ENCODE measurements around the gene DDR1. TPM values are rescaled to one million over a fixed set of nuclear protein-coding genes. Genes with fewer than 3 reads are reported as not detected.
A peak's percentile ranks its signal among the peaks of the same experiment; 100 is the strongest.

DDR1 gene
- 2.5 TPM for total RNA-seq

GRCh38 chr6:30883685-30884520 is at the start of gene DDR1:
Gene DDR1, plus strand, starts transcription at chr6:30884519. Its CDS starts 4,211 bp downstream, at chr6:30888730.
- H3K27me3 ChIP-seq (ENCODE audit: insufficient read depth, low read length), result peaks cover 12% of the 10 kb centered on the region
- peaks cover 28% of the 10 kb centered on the region for H3K4me1 ChIP-seq (ENCODE audit: insufficient read depth, low read length)
- H3K4me3 ChIP-seq (ENCODE audit: low read length), result peak within 1 kb of the TSS; percentile 26
- H3K9me3 ChIP-seq (ENCODE audit: low read depth, low read length), result no peaks in the 10 kb centered on the region

DNA sequence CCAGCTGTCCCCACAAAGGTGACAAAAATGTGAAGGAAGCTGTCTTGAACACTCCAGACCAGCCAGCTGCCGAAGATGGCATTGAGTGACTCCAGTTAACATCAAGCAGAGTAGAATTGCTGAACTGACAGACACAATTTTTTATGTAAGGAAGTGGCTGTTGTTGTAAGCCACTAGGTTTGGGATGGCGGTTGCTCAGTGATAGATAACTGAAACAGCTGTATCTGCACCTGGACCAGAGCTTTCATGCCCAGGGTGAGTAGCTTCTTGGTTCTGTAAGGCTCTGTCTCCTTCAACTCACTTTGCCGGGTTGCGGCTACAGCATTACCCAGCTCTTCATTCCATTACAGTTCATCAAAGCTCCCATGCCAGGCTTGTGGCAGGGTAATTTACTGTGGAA is 49.7 kb upstream of the DDR1 start:
- Histone ChIP-seq H3K27me3 (ENCODE audit: insufficient read depth, low read length) (no peaks in the 10 kb centered on the region), H3K4me3 (ENCODE audit: low read length) (no peak overlapping the region), H3K9me3 (ENCODE audit: low read depth, low read length) (no peaks in the 10 kb centered on the region), H3K4me1 (ENCODE audit: insufficient read depth, low read length) (peaks cover 33% of the 10 kb centered on the region)

DNA sequence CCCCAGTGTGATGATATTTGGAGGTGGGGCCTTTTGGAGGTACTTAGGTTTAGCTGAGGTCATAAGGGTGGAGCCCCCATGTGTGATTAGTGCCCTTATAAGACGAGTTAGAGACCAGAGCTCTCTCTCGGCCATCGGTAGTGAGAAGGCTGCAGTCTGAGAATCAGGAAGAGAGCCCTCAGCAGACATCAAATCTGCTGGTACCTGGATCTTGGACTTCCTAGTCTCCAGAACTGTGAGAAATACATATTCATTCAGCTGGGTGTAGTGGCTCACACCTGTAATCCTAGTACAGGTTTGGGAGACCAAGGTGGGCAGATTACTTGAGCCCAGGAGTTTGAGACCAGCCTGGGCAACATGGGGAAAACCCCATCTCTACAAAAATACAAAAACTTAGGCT is 48.7 kb upstream of the DDR1 start:
- no peaks in the 10 kb centered on the region for H3K27me3 ChIP-seq (ENCODE audit: insufficient read depth, low read length)
- H3K4me1 ChIP-seq (ENCODE audit: insufficient read depth, low read length), result peaks cover 24% of the 10 kb centered on the region
- no peak overlapping the region for H3K4me3 ChIP-seq (ENCODE audit: low read length)
- H3K9me3 ChIP-seq (ENCODE audit: low read depth, low read length), result no peaks in the 10 kb centered on the region

DNA sequence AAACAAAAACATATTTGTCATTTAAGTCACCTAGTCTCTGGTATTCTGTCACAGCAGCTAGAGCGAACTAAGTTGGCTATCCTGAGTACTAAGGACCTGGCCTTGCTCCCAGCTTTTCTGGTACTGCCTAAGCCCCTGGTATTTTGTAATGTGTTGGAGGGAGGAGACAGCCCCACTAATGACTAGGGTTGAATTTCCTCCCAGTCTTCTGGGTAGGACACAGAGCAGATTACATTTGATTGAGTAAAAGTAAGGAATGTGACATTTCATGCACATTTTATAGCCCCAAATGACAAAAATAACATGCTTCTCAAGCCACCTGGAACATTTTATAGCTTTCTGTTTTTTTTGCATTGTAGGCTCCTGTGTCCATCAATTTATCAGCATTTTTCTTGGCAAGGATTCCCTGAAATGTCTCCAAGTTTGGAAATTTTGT is 47.9 kb upstream of the DDR1 start:
- Histone ChIP-seq H3K4me3 (ENCODE audit: low read length) (no peak overlapping the region), H3K4me1 (ENCODE audit: insufficient read depth, low read length) (peaks cover 15% of the 10 kb centered on the region), H3K27me3 (ENCODE audit: insufficient read depth, low read length) (no peaks in the 10 kb centered on the region), H3K9me3 (ENCODE audit: low read depth, low read length) (no peaks in the 10 kb centered on the region)

DNA sequence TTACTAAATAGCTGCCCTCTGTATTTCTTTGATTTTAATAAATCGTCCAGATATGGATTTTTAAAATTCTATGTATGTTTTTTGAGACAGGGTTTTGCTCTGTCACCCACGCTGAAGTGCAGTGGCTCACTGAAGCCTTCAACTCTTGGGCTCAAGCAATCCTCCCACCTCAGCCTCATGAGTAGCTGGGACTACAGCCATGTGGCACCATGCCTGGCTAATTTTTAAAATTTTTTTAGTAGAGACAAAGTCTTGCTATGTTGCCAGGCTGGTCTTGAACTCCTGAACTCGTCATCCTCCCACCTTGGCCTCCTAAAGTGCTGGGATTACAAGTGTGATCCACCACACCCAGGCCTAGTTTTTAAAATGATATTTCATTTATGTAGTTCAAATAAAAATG is 47.4 kb upstream of the DDR1 start:
- peaks cover 13% of the 10 kb centered on the region for H3K4me1 ChIP-seq (ENCODE audit: insufficient read depth, low read length)
- H3K27me3 ChIP-seq (ENCODE audit: insufficient read depth, low read length), result no peaks in the 10 kb centered on the region
- H3K4me3 ChIP-seq (ENCODE audit: low read length), result no peak overlapping the region
- no peaks in the 10 kb centered on the region for H3K9me3 ChIP-seq (ENCODE audit: low read depth, low read length)

GRCh38 chr6:30837432-30837831 is 46.9 kb upstream of the DDR1 start:
- Histone ChIP-seq H3K9me3 (ENCODE audit: low read depth, low read length) (no peaks in the 10 kb centered on the region), H3K4me3 (ENCODE audit: low read length) (no peak overlapping the region), H3K4me1 (ENCODE audit: insufficient read depth, low read length) (peaks cover 13% of the 10 kb centered on the region), H3K27me3 (ENCODE audit: insufficient read depth, low read length) (no peaks in the 10 kb centered on the region)

DNA sequence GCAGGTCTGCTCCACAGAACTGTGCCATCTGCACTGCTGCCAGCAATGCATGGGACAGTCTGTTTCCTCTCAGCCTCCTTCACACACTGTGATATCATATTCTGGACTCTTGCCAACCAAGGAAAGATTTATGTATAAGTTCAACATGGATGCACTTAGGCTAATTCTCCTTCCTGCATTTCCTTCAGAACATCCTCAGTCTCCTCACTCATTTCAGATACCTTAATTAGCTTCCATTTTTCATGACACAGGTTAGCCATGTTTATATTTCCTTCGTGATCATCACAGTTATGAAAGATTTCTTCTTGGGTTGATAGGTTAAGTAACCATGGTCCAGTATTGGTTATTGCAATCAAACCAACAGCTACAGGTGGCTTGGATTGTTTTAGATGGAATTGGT is 46.4 kb upstream of the DDR1 start:
- Histone ChIP-seq H3K27me3 (ENCODE audit: insufficient read depth, low read length) (no peaks in the 10 kb centered on the region), H3K4me3 (ENCODE audit: low read length) (no peak overlapping the region), H3K9me3 (ENCODE audit: low read depth, low read length) (no peaks in the 10 kb centered on the region), H3K4me1 (ENCODE audit: insufficient read depth, low read length) (peaks cover 13% of the 10 kb centered on the region)

DNA sequence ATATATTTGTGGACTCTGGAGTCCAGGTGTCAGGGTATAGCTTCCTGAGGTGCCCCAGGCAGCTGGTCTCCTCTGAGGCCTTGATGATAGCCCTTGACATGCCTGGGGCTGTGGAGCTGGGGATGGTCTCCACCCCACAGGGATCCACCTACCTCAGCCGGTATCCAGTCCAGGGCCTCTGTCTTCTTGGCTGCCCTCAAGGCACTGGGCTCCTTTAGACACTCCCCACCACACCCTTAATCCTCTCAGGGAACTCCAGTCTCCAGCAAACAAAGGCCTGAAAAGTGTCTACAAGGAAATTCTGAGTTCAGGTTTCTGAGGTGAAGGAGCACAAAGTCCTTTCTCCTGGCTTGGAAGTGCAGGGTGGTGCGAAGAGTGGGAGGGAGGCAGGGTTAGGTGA is 44.6 kb upstream of the DDR1 start:
- Histone ChIP-seq H3K4me3 (ENCODE audit: low read length) (no peak overlapping the region), H3K27me3 (ENCODE audit: insufficient read depth, low read length) (no peaks in the 10 kb centered on the region), H3K4me1 (ENCODE audit: insufficient read depth, low read length) (peaks cover 7% of the 10 kb centered on the region), H3K9me3 (ENCODE audit: low read depth, low read length) (no peaks in the 10 kb centered on the region)

DNA sequence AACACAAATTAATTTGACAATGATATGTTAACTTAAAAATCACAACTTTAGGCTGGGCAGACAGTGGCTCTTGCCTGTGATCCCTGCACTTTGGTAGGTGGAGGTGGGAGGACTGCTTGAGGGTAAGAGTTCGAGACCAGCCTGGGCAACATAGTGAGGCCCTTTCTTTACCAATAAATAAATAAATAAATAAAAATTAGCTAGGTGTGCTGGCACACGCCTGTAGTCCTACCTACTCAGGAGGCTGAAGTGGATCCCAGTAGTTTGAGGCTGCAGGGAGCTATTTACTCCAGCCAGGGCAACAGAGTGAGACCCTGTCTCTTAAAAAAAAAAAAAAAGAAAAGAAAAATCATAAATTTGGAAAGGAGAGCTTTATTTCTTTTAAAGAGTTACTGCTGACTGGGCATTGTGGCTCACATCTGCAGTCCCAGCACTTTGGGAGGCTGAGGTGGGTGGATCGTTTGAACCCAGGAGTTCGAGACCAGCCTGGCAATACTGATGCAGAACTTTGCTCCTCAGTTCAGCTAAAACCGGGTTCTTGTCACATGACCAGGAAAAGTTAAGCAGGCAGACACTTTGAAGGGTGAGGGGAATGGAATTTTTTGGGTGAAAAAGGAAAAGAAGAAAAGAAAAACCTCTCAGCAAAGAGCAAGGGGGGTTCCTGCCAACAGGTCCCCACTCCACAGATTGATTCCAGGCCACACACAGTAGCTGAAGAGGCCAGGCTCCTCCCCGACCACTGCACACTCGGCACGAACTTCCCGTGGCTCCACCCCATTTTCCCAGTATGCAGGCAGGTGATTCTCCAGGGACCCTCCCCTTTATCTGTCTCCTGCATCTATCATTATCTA is 44.0 kb upstream of the DDR1 start:
- Histone ChIP-seq H3K27me3 (ENCODE audit: insufficient read depth, low read length) (no peaks in the 10 kb centered on the region), H3K9me3 (ENCODE audit: low read depth, low read length) (no peaks in the 10 kb centered on the region), H3K4me3 (ENCODE audit: low read length) (no peak overlapping the region), H3K4me1 (ENCODE audit: insufficient read depth, low read length) (peaks cover under 1% of the 10 kb centered on the region)

- H3K4me1 ChIP-seq (ENCODE audit: insufficient read depth, low read length), result no peaks in the 10 kb centered on the region
Observed at GRCh38 chr6:30840935-30841643, 43.2 kb upstream of the DDR1 start.

GRCh38 chr6:30841644-30842504 is 42.4 kb upstream of the DDR1 start:
- Histone ChIP-seq H3K27me3 (ENCODE audit: insufficient read depth, low read length) (no peaks in the 10 kb centered on the region), H3K9me3 (ENCODE audit: low read depth, low read length) (no peaks in the 10 kb centered on the region), H3K4me1 (ENCODE audit: insufficient read depth, low read length) (no peaks in the 10 kb centered on the region), H3K4me3 (ENCODE audit: low read length) (no peak overlapping the region)

More at GRCh38 chr6:30840935-30841643, 43.2 kb upstream of the DDR1 start:
- Histone ChIP-seq H3K27me3 (ENCODE audit: insufficient read depth, low read length) (no peaks in the 10 kb centered on the region), H3K9me3 (ENCODE audit: low read depth, low read length) (no peaks in the 10 kb centered on the region), H3K4me3 (ENCODE audit: low read length) (no peak overlapping the region)

DNA sequence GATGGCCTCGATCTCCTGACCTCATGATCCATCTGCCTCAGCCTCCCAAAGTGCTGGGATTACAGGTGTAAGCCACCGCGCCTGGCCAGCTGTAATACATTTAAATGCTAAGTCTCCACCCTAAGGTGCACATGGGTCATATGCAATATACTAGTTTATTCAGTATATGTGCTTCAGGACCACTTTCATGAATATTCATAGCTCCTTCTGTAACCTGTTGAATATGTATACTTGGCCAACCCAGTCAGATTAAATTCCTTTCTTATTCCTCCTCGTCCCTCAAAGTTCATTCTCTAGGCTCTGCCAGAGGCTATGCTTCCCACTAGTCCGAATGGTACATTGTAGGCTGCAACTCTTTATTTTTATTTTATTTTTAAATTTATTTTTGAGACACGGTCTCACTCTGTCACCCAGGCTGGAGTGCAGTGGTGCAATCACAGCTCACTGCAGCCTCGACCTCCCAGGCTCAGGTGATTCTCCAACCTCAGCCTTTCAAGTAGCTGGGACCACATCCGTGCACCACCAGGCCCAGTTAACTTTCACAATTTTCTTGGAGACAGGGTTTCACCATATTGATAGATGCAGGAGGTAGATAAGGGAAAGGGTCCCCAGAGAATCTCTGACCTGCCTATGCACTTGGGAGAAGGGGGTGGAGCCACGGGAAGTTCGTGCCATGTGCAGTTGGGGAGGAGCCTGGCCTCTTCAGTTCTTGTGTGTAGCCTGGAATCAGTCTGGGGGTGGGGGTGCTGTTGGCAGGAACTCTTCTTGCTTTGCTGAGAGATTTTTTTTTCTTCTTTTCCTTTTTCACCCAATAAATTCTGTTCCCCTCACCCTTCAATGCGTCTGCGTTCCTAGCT is 41.3 kb upstream of the DDR1 start:
- Histone ChIP-seq H3K4me3 (ENCODE audit: low read length) (no peak overlapping the region), H3K27me3 (ENCODE audit: insufficient read depth, low read length) (no peaks in the 10 kb centered on the region), H3K9me3 (ENCODE audit: low read depth, low read length) (no peaks in the 10 kb centered on the region), H3K4me1 (ENCODE audit: insufficient read depth, low read length) (no peaks in the 10 kb centered on the region)

DNA sequence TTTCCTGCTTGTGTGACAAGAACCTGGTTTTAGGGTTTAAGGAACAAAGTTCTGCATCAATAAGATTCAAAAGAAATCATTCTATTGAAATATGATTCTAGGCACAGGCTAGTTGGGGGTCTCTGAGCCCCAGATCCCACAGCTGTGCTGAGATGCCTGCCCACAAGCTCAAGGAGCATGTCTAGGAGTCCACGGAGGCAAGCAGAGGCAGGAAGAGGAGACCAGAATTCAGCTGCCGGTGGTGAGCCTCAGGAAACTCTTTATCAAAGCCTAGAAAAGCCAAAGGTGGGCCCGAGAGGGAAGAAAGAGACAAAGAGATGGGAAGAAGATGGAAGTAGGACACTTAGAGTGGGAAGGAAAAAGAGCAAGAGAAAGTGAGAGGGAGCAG is 40.7 kb upstream of the DDR1 start:
- H3K4me1 ChIP-seq (ENCODE audit: insufficient read depth, low read length), result no peaks in the 10 kb centered on the region

More for the DNA sequence above, 40.7 kb upstream of the DDR1 start:
- Histone ChIP-seq H3K27me3 (ENCODE audit: insufficient read depth, low read length) (no peaks in the 10 kb centered on the region), H3K9me3 (ENCODE audit: low read depth, low read length) (no peaks in the 10 kb centered on the region), H3K4me3 (ENCODE audit: low read length) (no peak overlapping the region)

Data from mononuclear cell (primary cell).